GF-D8 (cell line): ENCODE measurements around the gene SATB2.

Source experiments
- DNase-seq: peaks from one replicate; lab custom pipeline; 2025; lab: John Stamatoyannopoulos, UW

The SATB2 gene

DNA sequence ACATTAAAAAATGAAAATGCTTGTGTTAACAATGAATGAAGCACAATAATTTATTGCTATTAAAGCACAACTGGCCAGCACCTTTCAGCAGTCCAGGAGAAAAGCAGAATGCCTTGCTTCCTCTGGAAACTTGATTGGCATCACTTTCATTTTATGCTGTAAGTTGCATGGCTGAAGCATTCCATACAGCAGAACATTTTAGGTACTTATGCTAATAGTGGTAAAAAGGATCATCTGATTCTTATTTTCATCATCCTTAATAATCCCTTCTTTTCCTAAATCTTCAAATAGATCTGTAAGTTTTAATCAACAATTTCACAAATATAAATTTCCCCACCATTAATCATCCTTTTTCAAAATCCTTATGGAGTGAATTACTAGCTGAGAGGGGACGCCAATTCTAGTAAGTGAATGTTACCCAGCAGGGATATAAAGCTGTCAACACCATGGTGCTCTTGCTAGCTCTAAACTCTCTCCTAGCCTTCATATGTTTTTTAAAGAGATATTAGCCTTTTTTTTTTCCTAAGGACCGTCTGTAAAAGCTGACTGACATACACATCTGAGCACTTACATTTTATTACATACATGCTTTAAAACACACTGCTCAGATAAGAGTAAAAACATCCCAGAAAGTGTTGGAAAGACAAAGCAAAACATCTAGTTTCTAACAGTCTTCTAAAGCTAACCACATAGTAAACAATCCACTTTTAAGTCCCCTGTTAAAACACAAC, 5.3 kb downstream of the SATB2 start:
- no peak for DNase-seq

DNA sequence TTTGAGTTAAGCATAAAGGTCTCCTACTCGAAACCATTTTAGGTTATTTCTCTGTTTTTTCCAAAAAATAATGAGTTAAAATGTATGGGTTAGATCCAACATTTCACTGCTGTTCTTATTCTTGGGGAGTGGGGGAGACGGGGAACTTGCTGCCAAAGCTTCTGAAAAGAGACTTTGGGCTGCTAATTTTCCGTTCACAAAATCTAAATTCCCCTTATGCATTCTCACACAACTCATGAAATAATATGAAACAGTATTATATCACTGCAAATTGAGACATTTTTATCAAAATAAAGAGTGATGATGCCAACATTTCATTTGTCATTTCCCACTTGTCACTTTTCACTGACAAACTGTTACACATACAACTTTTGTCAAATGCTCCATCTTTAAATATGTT, 7.8 kb downstream of the SATB2 start:
- DNase-seq: no peak

GRCh38 chr2:199449455-199449854, 8.3 kb downstream of the SATB2 start:
- DNase-seq: no peak

- DNase-seq: no peak
Observed at GRCh38 chr2:199446996-199447576, 10.7 kb downstream of the SATB2 start.

- no peak for DNase-seq
Observed at GRCh38 chr2:199444749-199445148, 13.0 kb downstream of the SATB2 start.

GRCh38 chr2:199443589-199444130, 14.1 kb downstream of the SATB2 start:
- DNase-seq: no peak

- no peak for DNase-seq
Observed at GRCh38 chr2:199442173-199442572, 15.6 kb downstream of the SATB2 start.

GRCh38 chr2:199441759-199442158, 16.0 kb downstream of the SATB2 start:
- no peak for DNase-seq

DNA sequence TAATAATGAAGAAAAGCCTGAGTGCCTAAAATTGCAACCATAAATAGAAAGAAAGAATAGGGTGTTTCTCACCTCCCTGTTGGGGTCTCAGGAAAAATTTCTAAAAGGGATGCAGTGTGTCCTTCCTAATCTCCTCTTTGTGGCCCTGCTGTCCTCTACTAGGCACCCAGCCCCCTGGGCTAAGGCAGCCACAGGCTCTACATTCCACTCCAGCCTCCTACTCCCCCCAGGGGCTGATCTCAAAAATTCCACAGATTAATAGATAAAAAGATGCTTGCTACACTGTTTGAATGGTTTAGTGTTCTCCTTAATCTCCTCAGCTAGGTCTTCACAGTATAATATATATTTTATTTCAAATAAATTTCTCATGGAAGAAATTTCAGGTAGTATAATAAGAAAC, 17.6 kb downstream of the SATB2 start:
- DNase-seq: no peak

DNA sequence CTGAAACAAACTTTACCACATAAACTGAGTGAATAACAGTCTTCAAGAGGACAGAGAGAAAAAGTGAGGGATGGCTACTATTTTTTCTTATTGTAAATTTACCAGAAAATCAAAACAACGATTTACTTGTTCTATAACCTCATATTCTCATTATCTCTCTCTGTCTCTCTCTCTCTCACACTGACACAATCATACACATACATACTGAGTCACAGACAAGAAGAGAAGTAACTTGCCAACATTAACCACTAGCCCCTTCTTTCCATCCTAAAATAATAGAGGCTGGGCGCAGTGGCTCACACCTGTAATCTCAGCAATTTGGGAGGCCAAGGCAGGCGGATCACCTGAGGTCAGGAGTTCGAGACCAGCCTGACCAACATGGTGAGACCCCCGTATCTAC, 18.2 kb downstream of the SATB2 start:
- DNase-seq: no peak

DNA sequence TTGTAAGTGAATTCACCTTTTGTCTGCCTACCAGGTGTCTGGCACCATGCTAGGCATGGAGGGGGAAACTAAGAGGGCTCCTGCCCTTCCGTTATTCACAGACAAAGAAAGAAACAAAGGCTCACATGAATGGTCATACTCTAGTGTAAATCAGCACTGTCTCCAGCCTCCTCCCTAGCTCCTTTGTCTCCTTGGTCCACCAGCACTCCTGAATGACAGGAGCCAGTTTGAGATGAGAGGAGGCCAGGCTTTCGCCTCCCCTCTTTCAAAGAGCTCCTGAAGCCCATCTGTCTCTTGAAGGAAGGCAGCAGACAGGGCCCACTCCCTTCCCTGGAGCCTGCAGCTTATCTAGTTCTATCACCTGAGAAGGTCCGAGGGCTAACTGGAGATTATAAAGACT, 18.7 kb downstream of the SATB2 start:
- no peak for DNase-seq

DNA sequence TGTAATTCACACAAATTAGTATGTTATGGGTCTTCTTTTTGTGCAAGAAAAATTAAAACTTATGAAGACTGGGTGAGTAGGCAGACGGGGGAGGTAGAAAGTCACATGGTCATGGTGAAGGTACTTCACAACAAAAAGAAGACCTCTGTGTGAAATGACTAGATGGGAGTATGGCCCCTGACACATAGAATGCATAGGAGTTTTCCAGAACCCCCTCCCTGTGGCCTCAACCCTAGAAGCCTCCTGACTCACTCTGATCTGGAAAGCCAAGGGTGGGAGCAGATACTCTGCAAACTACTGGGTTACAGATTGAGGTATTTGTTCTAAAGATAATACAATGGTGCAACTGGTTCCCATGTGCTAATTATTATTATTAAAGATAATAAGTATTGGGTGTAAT, 23.2 kb downstream of the SATB2 start:
- no peak for DNase-seq

DNA sequence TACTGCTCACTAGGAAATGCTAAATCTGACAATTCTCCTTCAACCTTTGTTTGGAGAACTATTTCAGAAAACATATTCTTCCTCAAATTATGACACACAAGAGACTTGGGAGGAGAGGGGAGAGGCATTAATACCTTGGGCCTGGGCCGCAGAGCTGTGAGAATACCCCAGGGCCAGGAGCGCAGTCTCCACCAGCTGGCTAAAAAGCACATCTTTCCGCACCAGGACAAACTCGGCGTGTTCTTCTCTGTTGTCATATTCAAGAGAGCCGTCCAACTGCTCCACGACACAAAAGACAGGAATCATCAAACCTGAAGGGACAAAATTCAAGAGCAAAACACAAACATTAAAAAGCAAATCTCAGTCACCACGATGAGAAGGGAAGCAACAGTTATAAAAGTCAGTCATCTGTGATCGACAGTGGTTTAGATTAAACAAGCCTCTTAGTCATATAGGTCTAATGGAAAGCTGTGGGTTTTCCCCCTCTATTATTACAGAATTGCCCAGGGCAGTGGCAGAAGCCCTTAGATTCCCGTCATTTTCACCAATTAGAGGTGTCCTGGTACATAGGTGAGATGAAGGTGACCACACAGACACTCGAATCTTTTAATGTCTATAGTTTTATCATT, 24.4 kb downstream of the SATB2 start:
- no peak for DNase-seq

- DNase-seq: no peak
Observed at GRCh38 chr2:199431746-199432213, 26.0 kb downstream of the SATB2 start.

DNA sequence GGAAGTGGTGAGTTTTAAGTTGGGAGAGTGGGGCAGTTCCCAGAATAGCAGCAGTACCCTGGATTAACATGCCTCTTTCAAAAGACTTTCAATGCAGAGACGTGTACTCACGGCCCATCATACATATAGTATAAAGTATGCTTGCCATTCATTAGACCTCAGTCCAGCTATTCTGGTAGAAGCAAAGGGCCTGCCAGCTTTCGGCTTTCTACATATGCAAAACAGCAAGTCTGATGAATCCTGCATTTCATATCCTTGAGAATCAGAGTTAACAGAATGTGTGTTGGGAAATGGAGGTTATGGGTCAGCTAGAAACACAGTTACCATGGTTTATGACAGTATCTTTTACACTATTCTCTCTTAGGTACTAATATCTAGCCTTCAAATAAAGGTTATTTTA, 27.5 kb downstream of the SATB2 start:
- no peak for DNase-seq

DNA sequence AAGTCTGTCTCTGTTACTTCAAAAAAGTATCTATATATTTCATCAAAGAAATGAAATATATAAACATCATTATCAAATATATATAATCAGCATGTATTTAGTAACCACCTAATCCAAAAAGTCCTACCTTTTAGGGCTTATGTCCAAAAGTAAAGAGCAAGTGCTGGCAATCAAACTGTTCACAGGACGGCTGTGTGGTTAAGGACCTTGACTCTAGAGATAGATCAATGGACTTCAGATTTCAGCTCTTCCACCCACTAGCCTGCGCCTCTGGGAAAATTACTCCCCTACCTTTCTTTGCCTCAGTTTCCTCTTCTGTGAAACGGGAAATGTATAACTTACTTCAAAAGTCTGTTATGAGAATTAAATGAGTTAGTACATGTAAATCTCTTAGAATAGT, 29.4 kb downstream of the SATB2 start:
- DNase-seq: no peak

DNA sequence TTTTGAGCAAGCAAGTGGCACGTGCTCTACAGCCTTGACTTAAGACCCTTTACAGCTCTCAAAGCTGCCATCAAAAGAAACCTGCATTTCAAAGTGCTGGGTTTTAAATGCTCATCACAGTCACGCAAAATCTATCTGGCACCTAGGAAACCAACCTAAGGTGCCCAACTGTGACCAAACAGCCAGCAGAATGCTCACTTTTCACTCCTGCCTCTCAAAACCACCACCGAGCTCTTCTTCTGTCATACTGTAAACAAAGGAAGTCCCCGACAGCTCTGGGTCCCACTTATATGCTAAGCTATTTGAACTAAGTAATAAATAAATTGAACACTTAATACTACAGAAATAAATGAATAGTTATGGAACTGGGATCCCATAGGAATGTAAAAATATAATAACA, 33.6 kb downstream of the SATB2 start:
- no peak for DNase-seq

GRCh38 chr2:199419428-199419827, 38.3 kb downstream of the SATB2 start:
- DNase-seq: no peak

DNA sequence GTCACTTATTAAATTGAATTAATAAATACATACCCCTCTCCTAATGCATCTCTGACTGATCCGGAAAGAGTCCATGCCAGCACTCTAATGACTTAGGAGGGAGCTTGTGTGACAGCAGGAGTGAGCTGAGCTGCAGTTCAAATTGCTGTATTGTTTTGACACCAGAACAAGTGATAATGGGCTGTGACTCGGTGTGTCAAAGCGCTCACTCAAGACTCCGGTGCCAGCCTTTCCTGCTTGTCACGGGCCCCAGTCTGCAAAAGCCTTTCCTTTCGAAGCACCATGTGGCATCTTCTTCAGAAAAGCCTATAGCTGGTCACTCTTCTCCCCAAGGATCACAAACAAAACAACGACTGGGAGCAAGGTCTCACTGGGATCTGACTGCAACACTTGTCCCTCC, 43.3 kb downstream of the SATB2 start:
- DNase-seq: no peak

- DNase-seq: no peak
Observed at GRCh38 chr2:199414001-199414400, 43.7 kb downstream of the SATB2 start.

DNA sequence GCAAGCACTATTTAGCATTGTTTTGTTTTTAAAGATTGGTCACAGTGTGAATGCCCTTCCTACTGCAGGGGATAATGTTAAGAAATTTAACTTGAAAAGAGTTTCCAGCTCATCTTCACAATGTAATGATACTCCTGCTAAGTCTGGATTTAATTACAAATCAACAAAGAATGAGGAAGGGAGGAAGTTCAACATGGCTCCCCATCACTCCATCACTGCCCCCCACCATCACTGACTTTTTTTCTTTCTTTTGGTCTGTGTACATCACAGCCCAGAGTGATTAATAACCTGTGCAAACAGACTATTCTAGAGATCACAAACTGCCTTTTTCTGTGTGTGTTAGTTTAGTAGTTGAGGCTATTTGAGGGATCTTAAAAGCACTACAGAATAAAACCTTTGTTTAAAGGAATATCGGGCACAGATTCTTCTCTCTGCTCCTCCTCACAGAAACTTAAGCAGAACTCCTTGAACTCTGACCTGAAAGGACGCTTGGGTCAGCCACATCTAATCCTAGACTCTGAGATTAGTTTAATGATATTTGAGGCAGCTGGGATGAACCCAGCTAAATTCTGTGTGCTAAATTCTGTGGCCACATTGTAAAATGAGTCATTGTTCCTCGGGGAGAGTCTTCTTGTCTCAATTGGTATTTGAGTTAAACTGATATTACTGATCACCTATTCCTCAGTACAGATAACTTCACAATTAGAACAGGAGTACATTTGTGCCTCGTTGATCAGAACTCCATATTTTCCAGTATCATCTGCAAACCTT, 47.8 kb downstream of the SATB2 start:
- no peak for DNase-seq

DNA sequence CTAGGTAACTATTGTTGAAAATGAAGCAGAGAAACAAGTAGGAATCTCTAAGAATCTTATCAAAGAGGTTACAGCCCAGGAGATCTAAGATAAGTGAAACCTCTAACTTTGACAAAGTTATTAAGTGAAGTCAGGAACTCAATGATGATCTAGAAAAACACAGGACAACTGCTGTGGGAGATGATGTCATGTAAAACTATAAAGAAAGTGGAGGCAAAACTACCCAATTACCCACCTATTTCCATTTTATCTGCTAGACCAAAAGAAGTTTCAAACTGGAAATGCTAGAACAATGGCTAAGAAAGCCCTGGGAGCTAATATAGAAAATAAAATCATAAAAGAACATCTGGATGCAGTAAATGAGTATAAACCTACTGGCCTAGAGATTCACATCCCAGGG, 50.3 kb downstream of the SATB2 start:
- DNase-seq: no peak
